Stimulated activated CD4-positive, alpha-beta T cell treated with anti-CD3 and anti-CD28 coated beads, Interleukin-2, amount 100 ng/mL, for 24 hours (primary cell): ENCODE measurements around the gene FRMPD2.
"Not testable (repeated sequence)": the region's sequence is repeated elsewhere in the genome, so short reads cannot be mapped to it uniquely, and the experiment has no call there.

Experiments
- DNase-seq, 2 donors: peaks; one replicate each; pipeline ENCODE4 v3.0.0-alpha.2; 2020

The FRMPD2 gene

DNA sequence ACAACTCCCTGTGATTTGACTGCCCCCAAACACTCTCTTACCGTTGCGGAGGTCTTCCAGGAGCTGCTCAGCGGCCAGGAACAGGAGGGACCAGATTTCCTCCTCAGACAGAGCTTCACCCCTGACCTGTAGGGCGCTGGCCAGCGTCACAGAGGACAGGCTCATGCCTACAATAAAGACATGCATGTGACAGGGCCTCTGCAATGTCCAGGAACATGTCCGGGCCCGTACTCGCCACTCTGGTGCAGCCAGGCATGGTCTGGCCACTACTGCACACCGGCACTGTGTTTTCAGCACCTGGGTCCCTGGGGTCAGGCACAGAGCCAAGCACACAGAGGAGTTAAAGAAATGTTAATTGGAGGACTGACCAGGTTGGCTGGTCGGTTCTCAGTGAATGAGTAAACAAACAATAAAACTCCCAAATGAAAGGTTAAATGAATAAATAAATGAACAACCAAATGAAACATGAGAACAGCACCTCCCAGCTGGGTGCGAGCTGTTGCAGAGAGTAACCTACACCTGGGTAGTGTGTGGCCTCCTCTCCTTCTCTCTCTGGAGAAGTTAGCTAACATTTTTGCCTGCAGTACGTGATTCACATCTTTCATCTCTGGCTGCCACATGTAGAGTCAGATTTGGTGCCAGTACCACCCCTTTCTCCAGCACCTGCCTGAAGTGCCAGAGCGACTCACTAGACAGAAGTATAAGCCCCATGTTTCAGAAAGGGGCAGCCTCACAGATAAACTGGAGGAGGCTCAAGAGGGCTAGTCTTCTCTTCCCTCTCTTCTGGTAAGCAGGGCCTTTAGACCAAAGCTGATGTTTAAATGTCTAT, 22.8 kb downstream of the FRMPD2 start:
- DNase-seq, result no peak

DNA sequence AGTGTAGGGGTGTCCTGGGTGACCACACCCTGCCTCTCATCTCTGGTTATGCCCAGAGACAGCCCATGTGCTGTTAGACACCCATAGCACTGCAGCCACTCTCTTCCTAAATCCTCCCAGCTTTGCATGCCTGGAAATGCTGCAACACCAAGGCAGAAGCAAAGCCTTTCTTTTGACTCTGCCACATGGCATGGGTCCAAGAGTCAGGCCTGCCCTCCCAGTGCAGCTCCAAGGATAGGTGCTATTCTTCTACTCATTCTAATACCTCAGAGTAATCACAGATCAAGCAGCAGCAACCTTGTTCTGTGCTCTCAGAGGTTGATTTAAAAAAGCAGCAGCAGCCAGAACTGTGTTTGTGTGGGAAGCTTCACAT, 23.4 kb downstream of the FRMPD2 start:
- DNase-seq, result no peak

DNA sequence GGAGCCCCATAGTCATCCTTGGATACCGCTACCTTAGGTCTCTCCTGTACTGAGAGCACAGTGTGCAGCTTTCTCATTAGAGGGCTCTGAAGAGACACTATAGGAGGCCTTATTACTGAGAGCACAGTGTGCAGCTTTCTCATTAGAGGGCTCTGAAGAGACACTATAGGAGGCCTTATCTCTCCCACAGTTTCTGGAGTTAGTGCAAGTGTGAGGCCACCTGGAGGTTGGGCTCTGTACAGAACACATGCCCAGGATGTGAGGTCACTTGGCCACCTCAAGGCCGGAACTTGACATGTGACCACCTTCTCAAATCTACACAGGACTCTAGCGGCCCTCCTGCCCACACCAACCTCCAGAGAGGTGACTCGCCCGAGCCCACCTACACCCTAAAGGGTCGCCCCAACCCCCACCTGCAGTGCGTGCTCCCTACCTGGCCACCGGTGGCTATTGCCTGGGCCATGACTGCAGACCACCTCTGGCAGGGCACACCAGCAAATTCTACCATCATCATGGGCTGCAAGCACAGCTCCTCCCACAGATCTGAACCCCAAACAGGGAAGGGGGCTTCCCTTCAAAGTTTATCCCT, 24.6 kb downstream of the FRMPD2 start:
- no peak for DNase-seq

DNA sequence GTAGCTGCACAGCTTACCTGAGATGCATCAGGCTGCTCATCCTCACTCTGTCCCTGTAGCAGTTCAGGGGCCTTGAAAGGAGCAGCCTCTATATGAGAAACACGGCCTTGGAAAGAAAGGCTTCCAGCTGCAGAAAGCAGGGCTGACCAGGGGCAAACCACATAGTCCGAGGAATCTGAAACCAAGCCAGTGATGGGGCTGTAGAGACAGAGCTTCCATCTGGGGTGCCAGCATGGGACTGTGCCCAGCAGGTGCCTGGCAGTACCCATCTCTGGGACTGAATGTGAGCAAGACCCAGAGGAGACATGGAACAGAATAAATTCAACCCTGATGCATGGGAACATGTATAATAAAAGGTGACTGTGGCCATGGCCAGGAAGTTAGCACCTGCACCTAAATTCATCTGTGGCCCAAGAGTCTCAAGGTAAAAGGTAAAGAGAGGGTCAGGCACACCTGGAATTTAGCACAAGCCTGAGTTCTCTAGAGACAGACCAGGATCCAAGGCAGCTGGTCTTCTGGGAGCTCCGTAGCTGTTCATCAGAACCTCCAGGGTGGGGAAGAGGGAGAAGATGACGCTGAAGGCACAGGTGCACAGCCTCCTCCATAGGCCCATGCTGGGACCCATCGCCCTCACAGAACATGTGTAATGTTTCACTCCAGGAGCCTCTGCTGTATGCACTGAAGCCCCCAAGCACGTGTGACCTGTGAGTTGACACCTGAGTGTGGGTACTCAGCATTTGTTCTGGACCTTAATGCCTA, 25.3 kb downstream of the FRMPD2 start:
- no peak for DNase-seq

DNA sequence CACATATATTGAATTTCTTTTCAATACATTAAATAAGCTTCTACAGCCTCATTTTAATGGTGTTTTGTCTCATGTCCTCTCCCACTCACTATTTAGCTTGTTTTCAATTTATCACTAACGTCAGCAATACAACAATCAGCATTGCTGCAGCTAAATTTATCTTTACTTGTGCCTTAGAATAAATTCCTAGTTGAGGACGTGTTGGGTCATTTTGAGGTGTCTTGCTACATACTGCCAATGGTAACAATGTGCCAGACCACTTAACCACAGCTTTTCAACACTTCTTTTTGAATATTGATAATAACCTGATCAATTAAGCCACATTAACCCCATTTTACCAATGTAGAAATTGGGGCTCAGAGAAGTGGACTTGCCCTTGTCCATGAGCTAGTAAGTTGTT, 26.0 kb downstream of the FRMPD2 start:
- DNase-seq, result no peak

DNA sequence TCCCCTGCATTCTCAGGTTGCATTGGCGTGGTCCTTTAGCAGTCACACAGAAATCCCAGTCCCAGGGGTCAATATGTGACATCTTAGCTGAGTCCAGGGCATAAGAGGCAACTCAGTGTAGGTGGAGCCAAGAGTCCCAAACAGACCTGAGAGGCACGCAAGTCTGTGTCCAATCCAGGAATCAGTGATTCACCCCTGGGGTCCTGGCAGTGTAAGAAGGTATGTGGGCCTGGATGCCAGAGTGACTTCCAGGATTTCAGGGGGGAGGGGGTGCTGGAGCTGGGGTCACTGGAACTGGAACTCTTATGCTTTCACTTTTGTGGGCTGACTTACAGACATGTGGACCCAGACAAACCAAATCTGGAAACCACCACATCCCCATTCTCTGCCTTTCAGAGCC, 26.8 kb downstream of the FRMPD2 start:
- no peak for DNase-seq

DNA sequence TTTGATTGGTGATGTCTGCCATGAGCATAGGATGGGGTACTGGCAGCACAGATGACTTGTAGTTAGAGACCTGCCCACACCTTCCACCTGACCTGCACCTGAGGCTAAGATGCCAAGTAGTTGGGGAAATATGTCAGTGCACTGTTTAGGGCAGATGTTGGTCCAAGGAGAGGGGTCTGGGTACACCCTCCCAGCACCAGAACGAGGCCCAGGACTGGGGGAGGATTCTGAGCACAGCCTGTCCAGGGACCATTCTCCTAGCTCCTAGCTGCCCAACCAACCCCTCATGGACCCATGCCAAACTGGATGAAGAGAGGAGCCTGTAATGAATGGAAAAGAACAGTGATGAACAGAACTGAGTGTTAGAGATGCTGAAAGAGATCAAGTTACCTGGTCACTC, 28.0 kb downstream of the FRMPD2 start:
- DNase-seq, result no peak

DNA sequence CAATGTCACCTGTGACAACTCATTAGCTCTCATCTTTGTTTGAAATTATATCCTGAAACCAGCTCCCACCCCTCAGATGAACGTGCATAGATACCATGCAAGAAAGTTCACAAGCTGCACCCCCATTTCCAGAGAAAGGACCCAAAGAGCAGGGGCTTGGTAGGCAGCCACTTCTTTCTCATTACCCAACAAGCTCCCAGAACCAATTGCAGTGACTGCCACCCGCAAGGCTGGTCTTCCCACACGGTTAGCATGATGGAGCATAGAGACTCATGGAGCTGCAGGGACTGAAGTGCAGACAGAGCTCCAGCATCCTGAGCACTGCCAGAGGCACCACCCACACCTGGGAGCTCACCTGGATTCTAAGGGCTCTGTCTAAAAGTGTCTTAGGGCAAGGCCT, 28.5 kb downstream of the FRMPD2 start:
- DNase-seq, result no peak

DNA sequence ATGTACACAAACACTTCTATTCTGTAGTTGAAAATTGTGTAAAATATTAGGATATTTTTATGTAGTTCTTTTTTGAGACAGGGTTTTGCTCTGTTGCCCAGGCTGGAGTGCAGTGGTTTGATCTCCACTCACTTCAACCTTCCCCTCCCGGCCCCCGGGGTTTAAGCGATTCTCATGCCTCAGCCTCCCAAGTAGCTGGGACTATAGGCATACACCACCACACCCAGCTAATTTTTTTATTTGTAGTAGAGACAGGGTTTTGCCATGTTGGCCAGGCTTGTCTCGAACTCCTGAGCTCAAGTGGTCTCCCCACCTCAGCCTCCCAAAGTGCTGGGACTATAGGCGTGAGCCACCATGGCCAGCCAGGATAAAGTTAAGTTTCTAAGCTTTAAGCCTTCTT, 30.6 kb downstream of the FRMPD2 start:
- DNase-seq, result not testable (repeated sequence)

DNA sequence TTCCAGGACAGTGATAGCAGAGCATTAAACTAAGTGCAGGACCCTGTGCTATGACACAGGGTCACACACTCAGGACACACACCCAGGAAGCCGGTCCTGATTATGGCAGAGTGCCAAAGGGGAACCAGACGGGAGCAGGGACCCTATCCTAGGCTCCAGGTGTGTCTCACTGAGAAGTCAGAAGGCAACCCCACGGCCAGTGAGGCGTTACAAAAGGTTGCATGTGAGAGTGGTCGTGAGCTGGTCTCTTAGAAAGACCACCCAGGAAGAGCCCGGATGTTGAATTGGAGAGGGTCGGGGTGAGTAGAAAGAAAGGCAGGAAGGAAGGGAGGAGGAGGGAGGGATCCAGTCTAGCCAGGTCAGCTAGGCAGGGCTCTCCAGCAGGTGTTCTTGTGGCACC, 31.0 kb downstream of the FRMPD2 start:
- no peak for DNase-seq

DNA sequence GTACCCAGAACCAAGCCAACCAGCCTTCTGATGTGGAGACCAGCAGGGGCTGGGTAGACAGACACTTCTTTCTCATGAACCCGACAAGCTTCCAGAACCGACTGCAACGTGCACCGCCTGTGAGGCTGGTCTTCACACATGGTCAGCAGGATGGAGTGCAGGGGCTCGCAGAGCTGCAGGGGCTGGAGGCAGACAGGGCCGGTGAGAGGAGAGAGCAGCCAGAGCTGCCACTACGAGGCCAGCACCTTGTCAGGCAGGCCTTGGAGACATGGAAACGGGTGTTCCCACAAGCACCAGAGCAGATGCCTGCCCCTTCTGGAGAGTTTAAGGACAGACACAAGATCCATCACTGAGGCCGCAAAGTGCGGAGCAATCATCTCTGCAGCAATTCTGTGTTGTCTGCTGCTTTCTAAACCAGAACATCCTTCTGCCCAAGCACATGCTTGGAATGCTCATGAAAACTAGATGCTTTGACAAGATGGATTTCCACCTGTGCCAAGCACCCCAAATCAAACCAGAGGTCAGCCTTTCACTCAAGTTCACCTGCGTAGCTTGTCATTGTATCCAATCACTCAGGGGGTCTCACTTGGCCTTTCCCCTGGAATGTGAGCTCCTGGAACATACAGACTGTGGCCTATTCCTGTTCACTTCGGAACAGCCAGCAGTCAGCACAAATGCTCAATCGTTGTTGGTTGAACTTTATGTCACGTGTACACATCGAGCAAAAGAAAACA, 32.2 kb downstream of the FRMPD2 start:
- no peak for DNase-seq

DNA sequence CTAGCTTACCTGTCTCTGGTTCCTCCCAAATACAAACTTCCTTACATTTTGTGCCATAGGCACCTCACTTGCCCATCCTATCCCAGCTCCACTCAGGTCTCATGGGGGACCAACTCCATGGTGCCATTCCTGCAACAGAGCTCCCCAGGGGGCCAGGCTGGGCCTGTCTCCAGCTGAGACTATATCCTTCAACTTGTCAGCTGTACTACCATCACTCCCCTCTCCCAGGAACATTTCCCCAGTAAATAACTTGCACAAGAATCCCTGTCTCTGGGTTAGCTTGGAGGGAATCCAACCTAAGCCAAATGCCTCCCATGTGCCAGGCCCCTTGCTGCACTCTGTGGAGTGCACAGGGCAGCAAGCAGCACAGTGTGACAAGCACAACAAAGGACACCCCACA, 33.2 kb downstream of the FRMPD2 start:
- DNase-seq, result no peak

DNA sequence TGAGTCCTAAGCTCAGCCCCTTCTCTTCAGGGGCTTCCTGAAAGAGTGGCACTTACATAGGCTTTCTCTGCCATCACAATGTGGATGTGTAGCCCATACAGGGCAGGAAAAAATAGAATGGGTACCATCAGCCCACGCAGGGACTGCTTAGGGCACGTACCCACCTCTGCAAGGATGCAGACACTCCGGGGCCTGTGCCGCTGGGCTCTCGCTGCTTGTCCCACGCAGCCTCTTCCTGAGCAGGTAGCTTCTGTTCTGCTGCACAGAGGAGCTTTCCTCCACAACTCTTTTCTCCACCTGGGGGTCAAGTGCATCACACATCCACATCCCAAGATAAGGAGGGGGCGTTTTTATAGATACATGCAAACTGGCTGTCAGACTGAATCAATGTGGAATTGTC, 34.3 kb downstream of the FRMPD2 start:
- DNase-seq, result no peak

DNA sequence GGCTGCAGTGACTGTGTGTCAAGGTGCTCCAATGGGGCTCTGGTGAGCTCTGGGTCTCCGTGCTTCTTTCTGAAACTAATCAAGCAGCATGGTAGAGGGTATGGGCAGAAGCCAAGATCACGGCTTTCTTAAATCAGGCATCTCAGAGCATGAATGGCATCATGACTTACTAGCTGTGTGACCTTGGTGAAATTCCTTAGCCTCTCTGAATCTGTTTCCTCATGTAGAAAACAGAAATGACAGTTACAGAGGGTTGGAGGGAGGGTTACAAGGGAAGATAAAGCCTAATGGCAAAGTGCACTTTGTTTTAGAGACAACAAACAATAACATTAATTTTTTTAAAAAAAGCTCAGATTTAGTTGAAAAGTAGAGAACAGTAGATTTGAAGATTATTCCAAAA, 34.9 kb downstream of the FRMPD2 start:
- no peak for DNase-seq

DNA sequence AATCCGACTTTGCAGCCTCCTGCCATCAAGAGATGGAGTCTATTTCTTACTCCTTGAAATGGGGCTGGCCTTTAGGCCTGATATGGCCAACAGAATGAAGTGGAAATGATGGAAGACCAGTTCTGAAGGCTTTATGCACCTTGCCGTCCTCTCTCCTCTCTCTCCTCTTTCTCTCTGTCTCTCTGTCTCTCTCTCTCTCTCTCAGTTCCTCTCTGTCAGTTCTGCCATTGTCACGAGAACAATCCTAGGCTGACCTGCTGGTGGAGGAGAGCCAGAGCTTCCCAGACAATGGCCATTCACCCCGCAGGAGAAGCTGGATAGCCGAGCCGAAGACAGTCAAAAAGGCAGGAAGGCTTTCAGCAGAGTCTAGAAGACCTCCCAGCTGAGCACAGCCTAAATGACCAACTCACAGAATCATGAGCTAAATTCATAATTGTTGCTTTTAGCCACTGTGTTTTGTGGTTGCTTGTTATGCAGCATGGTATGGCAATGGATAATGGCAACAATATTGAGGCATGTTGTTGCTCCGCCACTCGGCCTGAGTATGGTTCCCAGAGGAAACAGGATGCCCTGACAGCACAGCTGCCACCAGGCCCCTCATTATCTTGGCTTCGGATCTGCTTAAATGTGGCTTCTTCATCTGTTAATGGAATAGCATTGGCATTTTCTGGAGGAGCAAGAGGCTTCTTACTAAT, 35.5 kb downstream of the FRMPD2 start:
- DNase-seq, result no peak

DNA sequence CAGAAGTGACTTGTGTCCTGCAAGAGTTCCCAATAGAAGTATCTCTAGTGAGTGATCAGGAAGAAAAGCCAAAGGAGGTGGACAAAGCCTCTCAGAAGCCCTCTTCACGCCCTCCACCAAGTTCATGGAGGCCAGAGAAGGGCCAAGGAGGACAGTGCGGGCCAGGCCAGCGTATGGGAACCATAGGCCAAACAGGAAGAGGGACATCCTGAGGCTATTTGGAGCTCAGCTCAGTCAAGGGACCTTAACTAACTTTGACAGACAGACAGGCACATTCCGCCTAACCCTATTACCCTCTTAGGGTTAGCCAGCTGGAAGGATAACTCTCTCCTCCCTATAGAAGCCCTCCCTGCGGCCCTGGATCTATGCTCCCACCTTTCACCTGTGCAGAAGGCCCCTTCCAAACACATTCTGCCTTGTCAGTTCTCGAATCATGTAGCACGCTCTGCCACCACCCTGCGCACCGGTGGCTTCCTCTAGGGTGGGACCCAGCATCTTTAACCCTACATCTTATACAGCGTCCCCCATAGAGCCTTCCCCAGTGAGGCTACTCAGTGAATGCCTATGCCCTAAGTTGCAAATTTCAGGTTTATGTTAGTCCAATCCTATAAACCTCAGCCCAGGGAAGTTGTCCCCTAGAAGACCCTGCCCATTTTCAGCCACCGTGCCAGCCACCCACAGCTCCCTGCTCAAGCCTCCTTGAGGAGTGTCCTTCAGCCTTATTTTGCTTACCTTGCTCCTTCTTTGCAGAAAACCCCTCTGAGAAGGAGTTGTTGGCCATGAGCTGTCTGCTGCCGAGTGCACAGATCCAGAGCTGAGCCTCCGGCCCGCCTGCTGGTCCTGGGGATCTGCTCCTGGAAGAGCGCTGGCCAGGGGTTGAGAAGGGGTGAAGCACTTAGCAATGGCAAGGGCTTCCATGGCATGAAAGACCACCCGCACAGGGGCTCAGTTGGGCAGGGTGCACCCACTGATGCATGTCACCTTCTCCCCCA, 36.9 kb downstream of the FRMPD2 start:
- DNase-seq, result no peak

DNA sequence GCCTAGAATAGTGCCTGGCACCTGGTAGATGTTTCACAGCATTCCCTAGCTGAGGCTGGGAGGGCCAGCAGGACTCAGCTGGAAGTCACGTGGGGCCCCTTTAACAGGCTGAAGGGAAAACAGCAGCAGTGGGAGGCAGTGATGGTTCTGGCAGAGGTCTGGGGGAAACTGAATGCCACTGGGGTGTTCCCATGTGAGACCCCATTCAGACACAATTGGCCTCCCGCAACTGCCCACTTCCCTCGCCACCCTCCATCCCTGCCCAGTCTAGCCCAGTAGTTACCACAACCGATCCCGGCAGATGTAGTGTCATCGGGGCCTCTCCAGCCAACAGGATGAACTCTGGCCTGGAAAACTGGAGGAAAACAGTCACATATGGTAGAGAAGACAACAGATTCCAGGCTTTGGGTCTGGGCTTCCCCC, 38.3 kb downstream of the FRMPD2 start:
- no peak for DNase-seq

DNA sequence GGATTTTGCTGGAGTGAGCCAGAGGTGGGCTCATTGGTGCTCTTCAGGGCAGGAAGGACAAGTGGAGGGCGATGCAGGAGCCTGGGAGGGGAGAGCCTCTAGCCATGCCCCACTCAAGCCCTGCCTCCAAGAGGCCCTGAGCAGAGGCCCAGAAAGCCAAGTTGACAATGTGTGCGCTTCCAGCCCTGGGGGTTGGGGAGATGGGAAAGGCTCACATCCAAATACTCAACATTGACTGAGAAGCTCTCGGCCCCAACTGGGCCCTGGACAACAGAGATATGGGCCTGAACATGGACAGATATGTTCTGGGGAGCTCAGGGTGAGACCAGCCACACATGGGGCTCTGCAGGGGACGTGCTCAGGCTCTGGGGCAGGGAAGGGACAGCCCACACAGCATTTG, 39.0 kb downstream of the FRMPD2 start:
- no peak for DNase-seq

DNA sequence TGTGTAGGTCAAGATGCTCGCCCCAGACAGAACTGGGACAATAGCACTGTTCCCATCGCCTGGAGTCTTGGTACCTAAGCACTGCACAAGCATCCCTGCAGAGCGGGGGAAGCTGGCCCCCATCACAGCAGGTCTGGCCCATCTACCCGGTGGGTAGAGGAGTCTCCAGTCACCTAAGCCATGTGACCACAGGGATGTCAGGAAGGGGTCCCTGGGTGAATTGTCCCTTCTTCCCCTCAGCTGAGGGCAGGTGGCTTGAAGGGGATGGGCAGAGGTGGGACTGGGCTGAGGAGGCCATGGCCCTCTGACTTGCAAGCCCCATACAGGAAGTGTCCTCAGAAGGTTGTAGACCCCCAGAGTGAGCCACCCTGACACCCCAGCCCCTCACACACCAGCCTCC, 39.7 kb downstream of the FRMPD2 start:
- no peak for DNase-seq

DNA sequence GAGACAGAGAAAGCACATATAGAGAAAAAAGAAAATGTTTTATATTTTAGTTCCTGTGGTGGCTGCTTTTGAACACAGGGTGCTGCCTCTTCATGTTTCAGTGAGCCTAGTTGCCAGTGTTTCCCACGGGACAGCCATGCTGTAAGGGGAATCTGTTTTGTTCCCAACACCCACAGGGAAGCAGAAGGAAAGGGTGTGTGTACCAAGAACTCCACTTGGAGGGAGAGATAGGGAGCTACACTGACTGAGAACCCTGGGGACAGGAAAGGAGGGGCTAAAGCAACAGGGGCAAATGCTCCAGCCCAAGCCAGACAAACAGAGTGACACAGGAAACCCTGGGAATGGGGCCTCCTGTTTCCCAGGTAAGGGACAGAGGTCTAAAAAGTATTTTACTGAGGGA, 40.2 kb downstream of the FRMPD2 start:
- no peak for DNase-seq

DNA sequence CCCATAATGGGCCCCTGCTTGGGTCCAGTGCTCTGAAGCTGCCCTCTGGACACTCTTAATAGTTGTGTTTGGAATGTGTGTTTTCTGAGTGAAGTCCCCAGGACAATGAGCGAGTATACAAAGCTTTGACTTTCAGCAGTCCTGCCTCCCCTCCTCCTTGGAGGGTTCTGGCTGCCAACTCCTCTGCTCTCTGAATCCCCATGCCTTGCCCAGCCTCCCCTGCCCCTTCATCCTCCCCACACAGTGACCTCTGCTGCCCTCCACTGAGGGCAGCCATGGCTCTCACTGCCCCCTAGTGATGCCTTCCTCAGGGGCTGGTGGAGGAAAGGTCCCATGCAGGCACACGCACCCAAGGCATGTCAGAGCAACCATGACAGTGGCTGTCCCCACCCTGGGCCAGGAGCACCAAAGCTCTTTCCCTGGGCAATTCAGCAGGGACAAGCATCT, 40.9 kb downstream of the FRMPD2 start:
- DNase-seq, result no peak
